Measurements from ENCODE around the gene TBX4. TPM values are rescaled to one million over a fixed set of nuclear protein-coding genes. Genes with fewer than 3 reads are reported as not detected.
"Not testable (repeated sequence)": the region's sequence is repeated elsewhere in the genome, so short reads cannot be mapped to it uniquely, and the experiment has no call there.

TBX4 gene
- polyA plus RNA-seq, 2 donors, result 0.01 TPM; not detected in 1

- 83 to 85% methylated on average over 4 of the region's 4 CpGs for WGBS, 2 donors
- Histone ChIP-seq H3K4me1 (ENCODE audit: control insufficient read depth in 2 of 2, insufficient read depth in 2 of 2, low read length in 1 of 2) (no peaks in the 10 kb centered on the region), H3K9me3 (ENCODE audit: control insufficient read depth in 2 of 2, insufficient read depth in 1 of 2, low read depth in 1 of 2, low read length in 1 of 2) (no peaks in the 10 kb centered on the region)
Measured at GRCh38 chr17:61514491-61514890, 62.3 kb downstream of the TBX4 start.

GRCh38 chr17:61517265-61517664 is 65.0 kb downstream of the TBX4 start:
- H3K9me3 ChIP-seq (ENCODE audit: control insufficient read depth in 2 of 2, insufficient read depth in 1 of 2, low read depth in 1 of 2, low read length in 1 of 2), result no peaks in the 10 kb centered on the region
- H3K36me3 ChIP-seq (ENCODE audit: control insufficient read depth in 2 of 2, insufficient read depth in 2 of 2, low read length in 1 of 2), result no peaks in the 10 kb centered on the region
- H3K4me3 ChIP-seq (ENCODE audit: low read depth in 1 of 2, low read length in 2 of 2), result no peak overlapping the region
- 91 to 95% methylated on average over 3 of the region's 3 CpGs for WGBS, 2 donors
- no peaks in the 10 kb centered on the region for H3K27me3 ChIP-seq (ENCODE audit: control insufficient read depth in 1 of 2, insufficient read depth in 2 of 2, low read length in 2 of 2)
- H3K27ac ChIP-seq (ENCODE audit: low read depth in 2 of 2, low read length in 1 of 2), result no peak overlapping the region
- no peaks in the 10 kb centered on the region for H3K4me1 ChIP-seq (ENCODE audit: control insufficient read depth in 2 of 2, insufficient read depth in 2 of 2, low read length in 1 of 2)

More at GRCh38 chr17:61514491-61514890, 62.3 kb downstream of the TBX4 start:
- H3K4me3 ChIP-seq (ENCODE audit: low read depth in 1 of 2, low read length in 2 of 2), result no peak overlapping the region
- no peak overlapping the region for H3K27ac ChIP-seq (ENCODE audit: low read depth in 2 of 2, low read length in 1 of 2)
- H3K27me3 ChIP-seq (ENCODE audit: control insufficient read depth in 1 of 2, insufficient read depth in 2 of 2, low read length in 2 of 2), result no peaks in the 10 kb centered on the region
- H3K36me3 ChIP-seq (ENCODE audit: control insufficient read depth in 2 of 2, insufficient read depth in 2 of 2, low read length in 1 of 2), result no peaks in the 10 kb centered on the region

GRCh38 chr17:61517843-61518606 is 65.8 kb downstream of the TBX4 start:
- no peaks in the 10 kb centered on the region for H3K9me3 ChIP-seq (ENCODE audit: control insufficient read depth in 2 of 2, insufficient read depth in 1 of 2, low read depth in 1 of 2, low read length in 1 of 2)
- 60 to 64% methylated on average over 3 of the region's 3 CpGs for WGBS, 2 donors

DNA sequence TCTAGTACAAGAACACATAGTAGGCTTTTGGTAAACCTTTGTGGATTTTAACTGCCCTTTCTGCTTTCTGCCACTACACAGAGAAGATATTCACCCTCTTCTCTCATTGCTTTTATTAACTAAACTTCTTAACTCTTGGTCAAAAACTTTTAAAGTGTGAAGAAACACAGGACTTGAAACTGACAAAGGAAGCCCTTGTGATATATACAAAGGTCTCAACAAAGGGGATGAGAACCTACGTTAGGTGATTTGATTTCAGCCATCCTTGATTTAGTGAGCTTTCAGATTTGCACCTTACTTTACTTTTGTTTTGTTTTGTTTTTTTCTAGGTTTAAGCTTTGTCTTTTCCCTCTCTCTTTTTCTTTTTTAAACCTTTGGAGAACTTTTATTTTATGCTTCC is 66.9 kb downstream of the TBX4 start:
- WGBS, 2 donors, result 65 to 67% methylated on average over 1 of the region's 1 CpG
- H3K27ac ChIP-seq (ENCODE audit: low read depth in 2 of 2, low read length in 1 of 2), result no peak overlapping the region
- no peaks in the 10 kb centered on the region for H3K4me1 ChIP-seq (ENCODE audit: control insufficient read depth in 2 of 2, insufficient read depth in 2 of 2, low read length in 1 of 2)
- H3K9me3 ChIP-seq (ENCODE audit: control insufficient read depth in 2 of 2, insufficient read depth in 1 of 2, low read depth in 1 of 2, low read length in 1 of 2), result no peaks in the 10 kb centered on the region
- H3K27me3 ChIP-seq (ENCODE audit: control insufficient read depth in 1 of 2, insufficient read depth in 2 of 2, low read length in 2 of 2), result no peaks in the 10 kb centered on the region
- no peaks in the 10 kb centered on the region for H3K36me3 ChIP-seq (ENCODE audit: control insufficient read depth in 2 of 2, insufficient read depth in 2 of 2, low read length in 1 of 2)
- no peak overlapping the region for H3K4me3 ChIP-seq (ENCODE audit: low read depth in 1 of 2, low read length in 2 of 2)

More at GRCh38 chr17:61517843-61518606, 65.8 kb downstream of the TBX4 start:
- Histone ChIP-seq H3K27ac (ENCODE audit: low read depth in 2 of 2, low read length in 1 of 2) (no peak overlapping the region), H3K4me3 (ENCODE audit: low read depth in 1 of 2, low read length in 2 of 2) (no peak overlapping the region), H3K4me1 (ENCODE audit: control insufficient read depth in 2 of 2, insufficient read depth in 2 of 2, low read length in 1 of 2) (no peaks in the 10 kb centered on the region), H3K36me3 (ENCODE audit: control insufficient read depth in 2 of 2, insufficient read depth in 2 of 2, low read length in 1 of 2) (no peaks in the 10 kb centered on the region), H3K27me3 (ENCODE audit: control insufficient read depth in 1 of 2, insufficient read depth in 2 of 2, low read length in 2 of 2) (no peaks in the 10 kb centered on the region)

GRCh38 chr17:61519754-61520440 is 67.7 kb downstream of the TBX4 start:
- Histone ChIP-seq H3K9me3 (ENCODE audit: control insufficient read depth in 2 of 2, insufficient read depth in 1 of 2, low read depth in 1 of 2, low read length in 1 of 2) (no peaks in the 10 kb centered on the region), H3K36me3 (ENCODE audit: control insufficient read depth in 2 of 2, insufficient read depth in 2 of 2, low read length in 1 of 2) (no peaks in the 10 kb centered on the region), H3K4me1 (ENCODE audit: control insufficient read depth in 2 of 2, insufficient read depth in 2 of 2, low read length in 1 of 2) (no peaks in the 10 kb centered on the region), H3K4me3 (ENCODE audit: low read depth in 1 of 2, low read length in 2 of 2) (no peak overlapping the region), H3K27ac (ENCODE audit: low read depth in 2 of 2, low read length in 1 of 2) (no peak overlapping the region), H3K27me3 (ENCODE audit: control insufficient read depth in 1 of 2, insufficient read depth in 2 of 2, low read length in 2 of 2) (no peaks in the 10 kb centered on the region)
- 72 to 82% methylated on average over 3 of the region's 3 CpGs for WGBS, 2 donors

- H3K36me3 ChIP-seq (ENCODE audit: control insufficient read depth in 2 of 2, insufficient read depth in 2 of 2, low read length in 1 of 2), result no peaks in the 10 kb centered on the region
- H3K9me3 ChIP-seq (ENCODE audit: control insufficient read depth in 2 of 2, insufficient read depth in 1 of 2, low read depth in 1 of 2, low read length in 1 of 2), result no peaks in the 10 kb centered on the region
- H3K27ac ChIP-seq (ENCODE audit: low read depth in 2 of 2, low read length in 1 of 2), result no peak overlapping the region
- no peaks in the 10 kb centered on the region for H3K27me3 ChIP-seq (ENCODE audit: control insufficient read depth in 1 of 2, insufficient read depth in 2 of 2, low read length in 2 of 2)
- H3K4me3 ChIP-seq (ENCODE audit: low read depth in 1 of 2, low read length in 2 of 2), result no peak overlapping the region
- H3K4me1 ChIP-seq (ENCODE audit: control insufficient read depth in 2 of 2, insufficient read depth in 2 of 2, low read length in 1 of 2), result no peaks in the 10 kb centered on the region
- WGBS, 2 donors, result 82 to 85% methylated on average over 3 of the region's 3 CpGs
Measured at GRCh38 chr17:61520897-61521296, 68.7 kb downstream of the TBX4 start.

DNA sequence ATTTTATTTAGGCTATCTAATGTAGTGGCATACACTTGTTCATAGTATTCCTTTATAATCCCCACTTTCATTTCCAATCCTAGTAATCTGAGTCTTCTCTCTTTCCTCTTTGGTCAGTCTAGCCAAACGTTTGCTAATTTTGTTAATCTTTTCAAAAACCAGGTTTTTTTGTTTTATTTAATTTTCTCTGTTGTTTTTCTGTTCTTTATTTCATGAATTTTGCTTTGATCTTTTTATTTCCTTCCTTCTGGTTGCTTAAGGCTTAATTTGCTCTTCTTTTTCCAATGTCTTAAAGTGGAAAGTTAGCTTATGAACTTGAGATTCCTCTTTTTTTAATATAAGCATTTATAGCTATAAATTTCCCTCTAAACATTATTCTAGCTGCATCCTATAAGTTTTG is 69.9 kb downstream of the TBX4 start:
- H3K27me3 ChIP-seq (ENCODE audit: control insufficient read depth in 1 of 2, insufficient read depth in 2 of 2, low read length in 2 of 2), result peaks cover 0 to 3% of the 10 kb centered on the region in 2 donors
- H3K27ac ChIP-seq (ENCODE audit: low read depth in 2 of 2, low read length in 1 of 2), result no peak overlapping the region
- WGBS, 2 donors, result 57 to 69% methylated on average over 1 of the region's 1 CpG

GRCh38 chr17:61524319-61524718 is 72.1 kb downstream of the TBX4 start:
- Histone ChIP-seq H3K9me3 (ENCODE audit: control insufficient read depth in 2 of 2, insufficient read depth in 1 of 2, low read depth in 1 of 2, low read length in 1 of 2) (no peaks in the 10 kb centered on the region), H3K36me3 (ENCODE audit: control insufficient read depth in 2 of 2, insufficient read depth in 2 of 2, low read length in 1 of 2) (no peaks in the 10 kb centered on the region), H3K4me1 (ENCODE audit: control insufficient read depth in 2 of 2, insufficient read depth in 2 of 2, low read length in 1 of 2) (no peaks in the 10 kb centered on the region), H3K27ac (ENCODE audit: low read depth in 2 of 2, low read length in 1 of 2) (no peak overlapping the region), H3K4me3 (ENCODE audit: low read depth in 1 of 2, low read length in 2 of 2) (no peak overlapping the region), H3K27me3 (ENCODE audit: control insufficient read depth in 1 of 2, insufficient read depth in 2 of 2, low read length in 2 of 2) (peaks cover 0 to 3% of the 10 kb centered on the region in 2 donors)
- 71 to 77% methylated on average over 3 of the region's 3 CpGs for WGBS, 2 donors

More for the DNA sequence above, 69.9 kb downstream of the TBX4 start:
- no peaks in the 10 kb centered on the region for H3K36me3 ChIP-seq (ENCODE audit: control insufficient read depth in 2 of 2, insufficient read depth in 2 of 2, low read length in 1 of 2)
- no peaks in the 10 kb centered on the region for H3K4me1 ChIP-seq (ENCODE audit: control insufficient read depth in 2 of 2, insufficient read depth in 2 of 2, low read length in 1 of 2)
- no peaks in the 10 kb centered on the region for H3K9me3 ChIP-seq (ENCODE audit: control insufficient read depth in 2 of 2, insufficient read depth in 1 of 2, low read depth in 1 of 2, low read length in 1 of 2)
- H3K4me3 ChIP-seq (ENCODE audit: low read depth in 1 of 2, low read length in 2 of 2), result no peak overlapping the region

GRCh38 chr17:61527441-61527840 is 75.2 kb downstream of the TBX4 start:
- H3K36me3 ChIP-seq (ENCODE audit: control insufficient read depth in 2 of 2, insufficient read depth in 2 of 2, low read length in 1 of 2); H3K27ac ChIP-seq (ENCODE audit: low read depth in 2 of 2, low read length in 1 of 2); H3K9me3 ChIP-seq (ENCODE audit: control insufficient read depth in 2 of 2, insufficient read depth in 1 of 2, low read depth in 1 of 2, low read length in 1 of 2); H3K27me3 ChIP-seq (ENCODE audit: control insufficient read depth in 1 of 2, insufficient read depth in 2 of 2, low read length in 2 of 2); H3K4me1 ChIP-seq (ENCODE audit: control insufficient read depth in 2 of 2, insufficient read depth in 2 of 2, low read length in 1 of 2); H3K4me3 ChIP-seq (ENCODE audit: low read depth in 1 of 2, low read length in 2 of 2): not testable (repeated sequence)
- 83 to 89% methylated on average over 2 of the region's 2 CpGs for WGBS, 2 donors

Measured in esophagus (tissue), 2 donors.